HCEC 1CT (cell line): ENCODE measurements around the gene RMRP.

ENCODE experiments used
- DNase-seq: peaks from one replicate; pipeline ENCODE4 v3.0.0-alpha.2; 2017

The RMRP gene

GRCh38 chr9:35609001-35609819 is 48.6 kb downstream of the RMRP start:
- no peak for DNase-seq

DNA sequence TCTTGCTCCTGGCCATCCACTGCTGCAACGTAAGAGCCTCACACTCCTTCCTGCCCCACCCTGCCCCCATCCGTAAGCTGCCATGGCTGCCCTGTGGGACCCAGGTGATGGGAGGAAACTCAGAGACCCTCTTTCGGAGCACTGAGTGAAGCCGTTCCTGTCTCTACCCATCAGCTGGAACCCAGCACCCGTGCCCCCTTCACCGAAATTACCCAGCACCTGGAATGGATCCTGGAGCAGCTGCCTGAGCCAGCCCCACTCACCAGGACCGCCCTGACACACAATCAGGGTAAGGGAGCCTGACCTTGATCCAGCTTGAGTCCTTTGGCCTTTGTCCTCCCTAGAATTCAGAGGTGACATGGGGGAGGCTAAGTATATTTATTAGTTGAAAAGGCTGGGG is 49.6 kb downstream of the RMRP start:
- no peak for DNase-seq
